ENCODE results near the gene EGLN3.

DNA sequence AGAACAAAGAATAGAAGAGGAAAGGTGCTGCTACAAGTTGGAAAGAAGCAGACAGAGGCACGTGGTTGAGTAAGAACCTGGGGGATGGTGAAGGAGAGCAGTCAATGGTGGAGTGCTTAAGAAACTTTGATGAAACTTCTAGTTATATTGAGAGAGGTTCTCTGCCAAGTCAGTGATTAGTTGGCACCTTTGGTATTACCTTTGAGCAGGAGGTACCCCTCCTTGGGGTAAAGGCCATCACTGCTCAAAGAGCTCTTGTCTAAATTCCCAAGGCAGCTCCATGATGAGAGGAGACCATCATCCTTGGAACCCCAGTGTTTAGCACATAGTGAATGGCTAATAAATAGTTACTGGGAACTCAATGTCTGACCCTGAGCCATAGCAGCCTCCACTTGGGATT lies 1.7 kb upstream of the EGLN3 start:
- TF ChIP-seq, protein P1, sequence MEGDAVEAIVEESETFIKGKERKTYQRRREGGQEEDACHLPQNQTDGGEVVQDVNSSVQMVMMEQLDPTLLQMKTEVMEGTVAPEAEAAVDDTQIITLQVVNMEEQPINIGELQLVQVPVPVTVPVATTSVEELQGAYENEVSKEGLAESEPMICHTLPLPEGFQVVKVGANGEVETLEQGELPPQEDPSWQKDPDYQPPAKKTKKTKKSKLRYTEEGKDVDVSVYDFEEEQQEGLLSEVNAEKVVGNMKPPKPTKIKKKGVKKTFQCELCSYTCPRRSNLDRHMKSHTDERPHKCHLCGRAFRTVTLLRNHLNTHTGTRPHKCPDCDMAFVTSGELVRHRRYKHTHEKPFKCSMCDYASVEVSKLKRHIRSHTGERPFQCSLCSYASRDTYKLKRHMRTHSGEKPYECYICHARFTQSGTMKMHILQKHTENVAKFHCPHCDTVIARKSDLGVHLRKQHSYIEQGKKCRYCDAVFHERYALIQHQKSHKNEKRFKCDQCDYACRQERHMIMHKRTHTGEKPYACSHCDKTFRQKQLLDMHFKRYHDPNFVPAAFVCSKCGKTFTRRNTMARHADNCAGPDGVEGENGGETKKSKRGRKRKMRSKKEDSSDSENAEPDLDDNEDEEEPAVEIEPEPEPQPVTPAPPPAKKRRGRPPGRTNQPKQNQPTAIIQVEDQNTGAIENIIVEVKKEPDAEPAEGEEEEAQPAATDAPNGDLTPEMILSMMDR (IDR thresholded peaks at IDR 0.05; ENCODE audit: low read depth, low read length, poor library complexity, severe bottlenecking) = no peak
- TF ChIP-seq EZH2phosphoT487 (IDR thresholded peaks at IDR 0.05; ENCODE audit: borderline replicate concordance, low read length) = no peak

Data from DOHH2 (cell line).